Mucosa of stomach (tissue), 1 donor: ENCODE measurements around the gene NOS1AP.

ENCODE experiments used
- H3K27me3 ChIP-seq: one replicate; pipeline ENCODE4 v1.7.0; 2013; ENCODE audit warnings: mild to moderate bottlenecking, low read length; ENCODE audit not compliant: control insufficient read depth, insufficient read depth
- H3K36me3 ChIP-seq: one replicate; pipeline ENCODE4 v1.7.0; 2013; ENCODE audit warnings: low read length; ENCODE audit not compliant: control insufficient read depth, insufficient read depth
- H3K4me1 ChIP-seq: one replicate; pipeline ENCODE4 v1.7.0; 2013; ENCODE audit warnings: mild to moderate bottlenecking, low read length; ENCODE audit not compliant: control insufficient read depth, insufficient read depth
- H3K4me3 ChIP-seq: one replicate; pipeline ENCODE4 v1.7.0; 2013; ENCODE audit warnings: low read length
- H3K9ac ChIP-seq: one replicate; pipeline ENCODE4 v1.7.0; 2013; ENCODE audit warnings: mild to moderate bottlenecking, low read length, moderate library complexity
- H3K9me3 ChIP-seq: one replicate; pipeline ENCODE4 v1.7.0; 2013; ENCODE audit warnings: mild to moderate bottlenecking, low read length, moderate library complexity; ENCODE audit not compliant: control insufficient read depth
- donor health status: Pancreatic carcinoma.

The NOS1AP gene

DNA sequence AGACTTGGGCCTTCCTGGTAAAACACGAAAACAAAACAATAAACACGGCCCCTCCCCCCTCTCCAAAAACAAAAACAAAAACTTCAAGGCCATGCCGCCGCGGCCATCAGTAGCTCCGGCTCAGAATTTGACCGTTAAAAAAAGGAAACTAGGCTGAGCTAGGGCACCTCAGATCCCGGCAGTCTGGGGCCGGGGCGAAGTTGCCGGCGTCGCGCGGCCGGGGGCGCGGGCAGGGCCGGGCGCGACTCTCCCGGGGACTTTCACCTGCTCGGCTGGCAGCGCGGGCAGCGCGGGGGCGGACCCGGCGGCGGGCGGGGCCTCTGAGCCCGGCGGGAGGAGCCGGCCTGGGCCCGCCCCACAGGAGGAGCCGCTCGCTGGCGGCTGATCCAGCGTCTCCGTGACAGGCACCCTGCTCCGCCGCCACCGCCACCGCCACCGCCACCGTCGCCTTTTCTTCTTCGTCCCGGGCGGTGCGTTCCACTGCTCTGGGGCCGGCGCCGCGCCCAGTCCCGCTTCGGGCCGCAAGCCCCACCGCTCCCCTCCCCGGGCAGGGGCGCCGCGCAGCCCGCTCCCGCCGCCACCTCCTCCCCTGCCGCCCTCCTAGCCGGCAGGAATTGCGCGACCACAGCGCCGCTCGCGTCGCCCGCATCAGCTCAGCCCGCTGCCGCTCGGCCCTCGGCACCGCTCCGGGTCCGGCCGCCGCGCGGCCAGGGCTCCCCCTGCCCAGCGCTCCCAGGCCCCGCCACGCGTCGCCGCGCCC, at the start of gene NOS1AP:
Gene NOS1AP (plus strand): TSS at position 358 of the 760 bp plus-strand sequence. CDS start 487 bp downstream, outside the sequence.
- Histone ChIP-seq H3K27me3 (peaks cover 7% of the 10 kb centered on the region), H3K9ac (peak within 1 kb of the TSS; percentile 76), H3K4me3 (peak within 1 kb of the TSS; percentile 60), H3K36me3 (no peaks in the 10 kb centered on the region), H3K9me3 (no peaks in the 10 kb centered on the region), H3K4me1 (peaks cover 27% of the 10 kb centered on the region)

DNA sequence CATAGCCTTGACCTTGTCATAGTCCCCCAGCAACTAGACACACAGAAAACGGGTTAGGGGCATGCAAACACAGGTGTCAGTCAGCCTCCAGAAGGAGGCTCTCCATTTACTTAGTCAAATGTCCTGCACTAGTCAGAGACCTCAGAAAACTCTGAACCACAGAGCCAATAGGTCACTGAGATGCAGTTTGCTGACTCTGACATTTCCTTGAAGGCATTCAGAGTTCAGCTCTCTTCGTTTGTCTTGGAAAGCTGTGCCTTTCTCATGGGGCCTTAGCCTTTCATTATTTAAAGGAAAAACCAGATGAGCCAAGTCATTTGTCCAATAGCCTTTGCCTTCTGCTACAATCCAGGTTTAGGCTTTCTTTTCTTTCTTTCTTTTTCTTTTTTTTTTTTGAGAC, 49.3 kb upstream of the NOS1AP start:
- Histone ChIP-seq H3K4me1 (peaks cover 6% of the 10 kb centered on the region), H3K36me3 (no peaks in the 10 kb centered on the region), H3K9me3 (no peaks in the 10 kb centered on the region), H3K9ac (no peak overlapping the region), H3K4me3 (no peak overlapping the region), H3K27me3 (peaks cover 19% of the 10 kb centered on the region)

DNA sequence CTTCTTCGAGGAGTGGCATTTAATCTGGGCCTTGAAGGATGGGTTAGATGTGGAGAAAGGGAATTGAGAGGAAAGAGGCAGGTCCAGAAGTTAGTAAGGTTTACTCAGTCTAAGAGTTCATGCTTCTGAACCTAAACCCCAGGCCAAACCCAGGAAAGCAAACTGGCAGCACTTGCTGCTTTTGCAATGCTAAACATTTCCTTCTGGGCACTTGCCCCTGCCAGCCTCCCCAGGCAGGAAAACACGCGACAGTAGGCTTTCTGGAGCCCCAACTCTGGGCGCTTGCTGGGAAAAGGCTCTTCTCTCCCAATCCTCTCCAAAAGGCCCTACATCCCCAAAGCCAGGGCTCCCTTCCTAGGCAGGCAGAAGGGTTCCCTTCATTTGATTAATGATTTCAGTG, 48.4 kb upstream of the NOS1AP start:
- H3K9me3 ChIP-seq, result no peaks in the 10 kb centered on the region
- H3K27me3 ChIP-seq, result peaks cover 25% of the 10 kb centered on the region
- no peaks in the 10 kb centered on the region for H3K36me3 ChIP-seq
- H3K4me1 ChIP-seq, result peaks cover 6% of the 10 kb centered on the region
- no peak overlapping the region for H3K4me3 ChIP-seq
- no peak overlapping the region for H3K9ac ChIP-seq

DNA sequence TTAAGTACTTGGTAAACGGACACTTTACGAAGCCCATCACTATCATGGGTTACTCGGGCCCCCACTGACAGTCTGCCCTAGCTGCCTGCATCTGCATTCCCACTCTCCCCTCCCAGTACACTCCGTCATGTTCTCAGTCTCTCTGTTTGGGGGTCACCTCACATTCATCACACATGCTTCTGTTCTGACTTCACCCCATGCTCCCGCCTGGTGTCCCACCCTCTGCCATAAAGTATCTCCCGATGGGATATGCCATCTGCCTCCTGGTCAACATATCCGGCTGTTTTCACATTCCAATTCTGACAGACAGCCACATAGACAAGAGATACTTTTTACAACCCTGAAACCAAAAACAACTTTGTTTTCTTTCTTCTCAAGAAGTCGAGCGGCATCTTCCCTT, 46.9 kb upstream of the NOS1AP start:
- no peak overlapping the region for H3K9ac ChIP-seq
- H3K27me3 ChIP-seq, result peaks cover 28% of the 10 kb centered on the region
- no peaks in the 10 kb centered on the region for H3K9me3 ChIP-seq
- no peaks in the 10 kb centered on the region for H3K36me3 ChIP-seq
- no peak overlapping the region for H3K4me3 ChIP-seq
- peaks cover 6% of the 10 kb centered on the region for H3K4me1 ChIP-seq

DNA sequence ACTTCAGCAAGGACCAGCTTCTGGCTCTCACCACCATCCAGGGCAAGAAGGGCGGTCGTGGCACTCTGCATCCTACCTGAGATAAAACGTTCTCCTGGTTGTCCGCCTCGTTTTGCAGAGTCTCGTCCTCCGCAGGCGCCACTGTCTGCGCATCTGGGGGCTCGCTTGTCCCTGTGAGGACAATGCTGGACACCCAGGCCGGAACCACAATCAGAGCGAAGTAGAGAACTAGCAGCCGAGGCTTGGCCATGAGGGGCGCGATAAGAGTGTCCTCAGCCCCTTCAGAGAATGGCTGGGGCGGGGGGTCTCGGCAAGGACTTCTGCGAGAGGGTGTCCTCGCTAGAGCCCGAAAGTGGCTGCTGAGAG, 46.3 kb upstream of the NOS1AP start:
- no peak overlapping the region for H3K9ac ChIP-seq
- H3K27me3 ChIP-seq, result peaks cover 28% of the 10 kb centered on the region
- peaks cover 6% of the 10 kb centered on the region for H3K4me1 ChIP-seq
- no peak overlapping the region for H3K4me3 ChIP-seq
- no peaks in the 10 kb centered on the region for H3K36me3 ChIP-seq
- H3K9me3 ChIP-seq, result no peaks in the 10 kb centered on the region

DNA sequence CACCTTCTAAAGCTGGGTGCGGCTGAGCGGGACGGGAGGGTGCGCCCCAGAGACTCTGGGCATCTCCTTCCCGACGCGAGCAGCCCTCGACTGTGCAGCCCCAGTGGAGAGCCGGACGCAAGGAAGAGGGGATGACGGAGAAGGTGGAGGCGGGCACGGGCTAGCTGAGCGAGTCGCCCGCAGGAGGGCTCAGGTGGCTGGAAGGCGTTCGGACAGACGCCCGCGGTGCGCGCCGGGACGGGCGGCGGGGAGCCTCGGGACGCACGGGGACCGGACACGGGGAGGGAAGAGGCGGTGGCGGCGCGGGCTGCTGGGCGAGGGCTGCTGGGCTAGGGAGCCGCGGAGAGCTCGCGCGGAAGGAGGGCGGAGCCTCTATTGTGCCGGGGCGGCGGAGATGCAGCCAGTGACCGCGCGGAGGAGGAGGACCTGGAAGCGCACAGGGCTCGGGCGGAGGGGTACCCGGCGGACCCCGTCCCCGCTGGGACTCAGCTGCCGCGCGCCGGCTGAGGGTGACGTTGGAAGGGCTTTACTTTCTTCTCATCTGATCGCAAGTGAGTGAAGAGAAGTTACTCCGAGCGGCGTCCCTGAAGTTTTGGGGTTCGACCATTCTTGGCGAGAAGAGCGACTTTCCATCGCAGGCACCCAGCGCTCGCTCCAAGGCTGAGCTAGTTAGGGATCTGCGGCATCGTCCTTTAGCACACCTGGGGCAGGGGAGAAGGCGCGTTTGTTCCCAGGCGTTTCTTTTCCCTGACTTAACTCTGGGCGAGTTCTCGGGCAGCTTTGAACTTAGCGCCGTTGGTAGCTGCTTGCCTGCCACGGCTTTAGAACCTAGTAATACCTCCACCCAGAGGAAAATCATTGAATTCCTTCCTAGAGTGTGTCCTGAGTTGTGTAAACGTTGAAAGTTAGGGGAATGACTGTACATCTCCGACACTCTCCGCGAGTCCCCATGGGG, 45.7 kb upstream of the NOS1AP start, which contains the start of gene OLFML2B:
Gene OLFML2B (minus strand): TSS at position 323 of the 955 bp plus-strand sequence. CDS start 439 bp downstream, outside the sequence.
- Histone ChIP-seq H3K36me3 (no peaks in the 10 kb centered on the region), H3K9me3 (no peaks in the 10 kb centered on the region), H3K4me3 (peak within 1 kb of the TSS; percentile 72), H3K9ac (peak within 1 kb of the TSS; percentile 42), H3K27me3 (peaks cover 28% of the 10 kb centered on the region), H3K4me1 (peaks cover 6% of the 10 kb centered on the region)

DNA sequence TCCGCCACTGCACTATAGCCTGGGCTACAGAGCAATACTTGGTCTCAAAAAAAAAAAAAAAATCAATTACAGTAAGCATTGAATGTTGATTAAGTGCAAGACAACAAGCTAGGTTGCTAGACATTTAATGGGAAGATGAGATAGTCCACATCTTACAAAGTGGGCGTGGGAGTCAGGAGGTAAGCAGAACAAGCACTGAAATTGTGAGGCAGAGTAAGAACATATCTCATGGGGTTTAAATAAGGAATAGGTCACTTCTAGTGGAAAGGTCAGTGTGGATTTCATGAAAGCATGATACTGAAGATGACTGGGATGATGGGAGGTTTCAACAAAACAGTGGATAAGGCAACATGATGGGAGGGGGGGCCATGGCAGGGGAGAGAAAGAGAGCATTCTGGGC, 44.0 kb upstream of the NOS1AP start:
- no peaks in the 10 kb centered on the region for H3K36me3 ChIP-seq
- peaks cover 32% of the 10 kb centered on the region for H3K27me3 ChIP-seq

DNA sequence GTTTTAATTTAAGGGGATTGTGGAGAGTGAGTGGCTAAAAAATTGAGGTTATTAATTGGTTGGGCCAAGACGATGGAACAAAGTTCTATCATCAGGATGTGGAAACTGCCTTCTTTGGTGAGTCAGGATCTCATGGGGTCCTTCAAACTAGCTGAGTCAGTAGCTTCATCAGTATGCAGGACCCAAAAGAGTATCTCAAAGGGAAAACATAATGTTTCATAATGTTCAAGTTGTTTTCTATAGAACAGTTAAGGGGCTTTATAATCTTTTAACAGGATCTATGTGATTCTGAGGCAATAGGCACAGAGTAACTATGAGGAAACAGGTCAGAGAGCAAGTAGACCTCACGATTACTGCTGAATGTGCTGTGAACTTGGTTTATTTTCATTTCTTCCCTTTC, 42.6 kb upstream of the NOS1AP start:
- H3K9me3 ChIP-seq, result no peaks in the 10 kb centered on the region
- peaks cover 29% of the 10 kb centered on the region for H3K27me3 ChIP-seq
- no peaks in the 10 kb centered on the region for H3K36me3 ChIP-seq
- no peak overlapping the region for H3K4me3 ChIP-seq
- peaks cover 6% of the 10 kb centered on the region for H3K4me1 ChIP-seq
- no peak overlapping the region for H3K9ac ChIP-seq

More for the DNA sequence above, 44.0 kb upstream of the NOS1AP start:
- Histone ChIP-seq H3K9me3 (no peaks in the 10 kb centered on the region), H3K9ac (no peak overlapping the region), H3K4me1 (peaks cover 6% of the 10 kb centered on the region), H3K4me3 (no peak overlapping the region)

DNA sequence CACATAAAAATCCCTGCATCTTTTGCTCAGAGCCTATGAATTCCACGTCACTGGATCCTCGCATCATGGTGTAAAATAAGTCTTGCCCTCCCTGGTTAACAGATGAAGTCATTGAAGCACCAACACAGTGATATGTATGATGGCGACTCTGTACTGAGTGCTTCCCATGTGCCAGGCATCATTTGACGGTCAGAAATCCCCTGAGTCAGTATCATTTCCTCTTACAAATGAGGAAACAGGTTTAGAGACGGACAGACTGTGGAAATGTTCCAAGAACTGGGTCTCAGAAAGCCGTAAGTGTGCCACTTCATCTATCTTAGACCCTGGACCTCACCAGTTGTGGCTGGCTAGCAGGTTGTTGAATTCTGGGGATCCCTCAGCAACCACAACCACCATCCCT, 40.8 kb upstream of the NOS1AP start:
- Histone ChIP-seq H3K9ac (no peak overlapping the region), H3K36me3 (no peaks in the 10 kb centered on the region), H3K4me3 (no peak overlapping the region), H3K27me3 (peaks cover 24% of the 10 kb centered on the region), H3K4me1 (peaks cover 6% of the 10 kb centered on the region), H3K9me3 (no peaks in the 10 kb centered on the region)

DNA sequence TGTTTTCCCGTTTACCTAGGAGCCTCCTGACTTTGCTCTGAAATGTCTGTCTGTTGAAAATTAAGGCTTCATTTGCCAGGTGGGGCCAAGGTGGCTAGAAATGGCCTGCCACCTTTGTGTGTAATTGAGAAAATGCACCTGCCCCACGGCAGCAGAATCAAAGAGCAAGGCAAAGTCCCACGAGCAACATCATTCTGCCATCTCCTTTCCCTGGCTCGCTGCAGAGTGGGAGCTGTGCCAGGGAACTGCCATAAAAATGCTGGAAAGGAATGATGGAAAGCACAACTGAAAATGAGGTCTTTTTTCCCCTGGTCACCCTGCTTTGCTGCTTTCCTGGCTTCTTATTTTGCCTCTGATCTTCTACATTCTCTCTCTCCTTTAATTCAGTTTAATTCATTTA, 40.3 kb upstream of the NOS1AP start:
- Histone ChIP-seq H3K4me3 (no peak overlapping the region), H3K4me1 (peaks cover 3% of the 10 kb centered on the region), H3K27me3 (peaks cover 20% of the 10 kb centered on the region), H3K9ac (no peak overlapping the region), H3K9me3 (no peaks in the 10 kb centered on the region), H3K36me3 (no peaks in the 10 kb centered on the region)

DNA sequence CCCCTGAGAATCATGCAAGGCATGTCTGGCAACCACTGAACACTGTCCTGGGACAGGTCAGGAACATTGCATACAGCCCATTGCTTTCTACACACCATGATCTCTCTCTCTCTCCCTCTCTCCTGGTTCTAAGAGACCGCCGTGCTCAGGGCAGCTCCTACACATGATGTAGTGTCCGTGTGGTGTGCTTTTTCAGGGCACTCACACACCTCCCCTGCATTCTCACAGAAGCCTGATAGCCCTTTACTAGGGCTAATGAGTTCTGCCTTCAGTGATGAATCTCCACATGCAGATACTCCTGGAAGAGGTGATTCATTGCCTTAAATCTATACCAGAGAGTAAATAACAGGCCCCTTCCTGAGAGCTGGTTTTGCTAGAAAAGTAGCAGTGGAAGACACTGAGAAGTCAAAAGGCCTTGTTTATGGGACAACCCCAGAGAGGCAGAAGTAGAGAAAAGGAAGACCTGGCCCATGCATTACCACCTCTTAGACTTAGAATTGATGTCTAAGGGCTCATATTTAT, 38.7 kb upstream of the NOS1AP start:
- peaks cover 17% of the 10 kb centered on the region for H3K27me3 ChIP-seq
- no peak overlapping the region for H3K9ac ChIP-seq
- no peaks in the 10 kb centered on the region for H3K4me1 ChIP-seq
- no peaks in the 10 kb centered on the region for H3K36me3 ChIP-seq
- no peaks in the 10 kb centered on the region for H3K9me3 ChIP-seq
- no peak overlapping the region for H3K4me3 ChIP-seq

DNA sequence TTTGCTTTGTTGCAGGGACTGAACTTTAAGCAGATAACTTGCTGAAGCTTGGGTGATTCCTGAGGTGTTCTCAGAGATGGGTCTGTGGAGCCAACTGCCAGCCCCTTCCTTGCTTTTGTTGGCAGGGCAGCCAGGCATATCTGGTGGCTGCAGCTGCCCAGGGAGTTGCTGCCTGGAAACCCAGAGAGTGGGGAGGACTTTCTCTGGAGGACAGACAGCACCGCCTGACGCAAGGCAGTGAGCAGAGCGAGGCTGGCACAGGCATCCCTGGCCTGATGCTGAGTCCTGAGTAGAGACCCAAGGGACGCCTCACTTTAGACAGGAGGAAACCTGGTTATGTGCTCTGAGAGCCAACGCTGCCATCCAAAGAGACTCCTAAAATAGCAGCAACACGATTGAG, 36.1 kb upstream of the NOS1AP start:
- H3K9ac ChIP-seq, result no peak overlapping the region
- no peak overlapping the region for H3K4me3 ChIP-seq
- H3K36me3 ChIP-seq, result no peaks in the 10 kb centered on the region
- no peaks in the 10 kb centered on the region for H3K4me1 ChIP-seq
- H3K9me3 ChIP-seq, result no peaks in the 10 kb centered on the region
- peaks cover 19% of the 10 kb centered on the region for H3K27me3 ChIP-seq
